Ishikawa (cell line): Measurements from ENCODE around the gene ACVR1C.

Source experiments
- CEBPB ChIP-seq: IDR thresholded peaks from 2 replicates; pipeline ENCODE4 v1.6.1; 2012
- CREB1 ChIP-seq: IDR thresholded peaks from 2 replicates; pipeline ENCODE4 v1.6.1; 2012; ENCODE audit warnings: low read depth
- EGR1 ChIP-seq: IDR thresholded peaks from 2 replicates; pipeline ENCODE4 v1.6.1; 2012
- EP300 ChIP-seq: IDR thresholded peaks from 2 replicates; pipeline ENCODE4 v1.6.1; 2012; ENCODE audit warnings: borderline replicate concordance
- FOXM1 ChIP-seq: IDR thresholded peaks from 2 replicates; pipeline ENCODE4 v1.6.1; 2012; ENCODE audit warnings: low read depth, borderline replicate concordance
- NFIC ChIP-seq: IDR thresholded peaks from 2 replicates; pipeline ENCODE4 v1.6.1; 2012
- RAD21 ChIP-seq: IDR thresholded peaks from 2 replicates; pipeline ENCODE4 v1.6.1; 2012; ENCODE audit warnings: low read depth
- TAF1 ChIP-seq: IDR thresholded peaks from 2 replicates; pipeline ENCODE4 v1.6.1; 2012; ENCODE audit warnings: low read depth, mild to moderate bottlenecking
- TCF12 ChIP-seq: IDR thresholded peaks from 2 replicates; pipeline ENCODE4 v1.6.1; 2012; ENCODE audit warnings: low read depth
- TEAD4 ChIP-seq: IDR thresholded peaks from 2 replicates; pipeline ENCODE4 v1.6.1; 2012
- YY1 ChIP-seq: IDR thresholded peaks from 2 replicates; pipeline ENCODE4 v1.6.1; 2012; ENCODE audit warnings: low read depth
- ZBTB7A ChIP-seq: IDR thresholded peaks from 2 replicates; pipeline ENCODE4 v1.6.1; 2012; ENCODE audit warnings: low read depth
- TF ChIP-seq, protein P1 (sequence below): IDR thresholded peaks from 2 replicates; pipeline ENCODE4 v1.6.1; 2012; ENCODE audit warnings: low read depth, mild to moderate bottlenecking
- TF ChIP-seq, protein P2 (sequence below): IDR thresholded peaks from 2 replicates; pipeline ENCODE4 v1.6.1; 2012
- TF ChIP-seq, protein P3 (sequence below): IDR thresholded peaks from 2 replicates; pipeline ENCODE4 v1.6.1; 2012

ACVR1C gene

DNA sequence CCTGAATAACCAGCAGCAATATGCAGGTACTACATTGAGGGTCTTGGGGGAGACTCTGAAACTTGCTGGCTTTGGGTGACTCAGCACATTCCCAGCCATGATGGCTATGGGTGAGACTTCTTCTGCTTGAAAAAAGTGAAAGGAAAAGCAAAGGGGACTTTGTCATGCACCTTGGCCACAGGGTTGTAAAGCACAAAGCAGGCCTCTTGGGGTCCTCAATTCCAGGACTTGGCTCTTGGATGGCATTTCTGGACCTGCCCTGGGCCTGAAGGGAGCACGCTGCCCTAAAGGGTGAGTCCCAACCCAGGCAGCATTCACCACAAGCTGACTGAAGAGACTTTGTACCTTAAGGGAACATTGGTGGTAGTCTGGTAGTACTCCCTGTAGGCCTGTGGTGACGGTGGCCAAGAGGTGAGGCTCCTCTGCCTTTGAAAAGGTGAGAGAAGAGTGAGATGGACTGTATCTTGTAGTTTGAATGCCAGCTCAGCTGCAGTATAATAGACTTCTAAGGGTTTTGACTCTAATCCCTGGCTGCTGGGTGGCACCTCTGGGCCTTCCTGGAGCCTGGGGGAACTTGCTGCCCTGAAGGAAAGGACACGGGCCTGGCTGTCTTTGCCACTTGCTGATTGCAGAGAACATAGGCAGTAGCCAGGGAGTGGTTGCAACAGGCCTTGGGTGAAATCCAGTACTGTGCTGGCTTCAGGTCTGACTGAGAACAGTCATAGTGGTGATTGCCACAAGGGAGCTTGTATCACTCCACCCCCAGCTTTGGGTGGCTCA is 148.3 kb downstream of the ACVR1C start:
- TF ChIP-seq CEBPB (no peak), RAD21 (no peak), TEAD4 (no peak), EP300 (no peak), TCF12 (no peak), FOXM1 (no peak), TAF1 (no peak), ZBTB7A (no peak), YY1 (no peak)
- TF ChIP-seq, protein P1, sequence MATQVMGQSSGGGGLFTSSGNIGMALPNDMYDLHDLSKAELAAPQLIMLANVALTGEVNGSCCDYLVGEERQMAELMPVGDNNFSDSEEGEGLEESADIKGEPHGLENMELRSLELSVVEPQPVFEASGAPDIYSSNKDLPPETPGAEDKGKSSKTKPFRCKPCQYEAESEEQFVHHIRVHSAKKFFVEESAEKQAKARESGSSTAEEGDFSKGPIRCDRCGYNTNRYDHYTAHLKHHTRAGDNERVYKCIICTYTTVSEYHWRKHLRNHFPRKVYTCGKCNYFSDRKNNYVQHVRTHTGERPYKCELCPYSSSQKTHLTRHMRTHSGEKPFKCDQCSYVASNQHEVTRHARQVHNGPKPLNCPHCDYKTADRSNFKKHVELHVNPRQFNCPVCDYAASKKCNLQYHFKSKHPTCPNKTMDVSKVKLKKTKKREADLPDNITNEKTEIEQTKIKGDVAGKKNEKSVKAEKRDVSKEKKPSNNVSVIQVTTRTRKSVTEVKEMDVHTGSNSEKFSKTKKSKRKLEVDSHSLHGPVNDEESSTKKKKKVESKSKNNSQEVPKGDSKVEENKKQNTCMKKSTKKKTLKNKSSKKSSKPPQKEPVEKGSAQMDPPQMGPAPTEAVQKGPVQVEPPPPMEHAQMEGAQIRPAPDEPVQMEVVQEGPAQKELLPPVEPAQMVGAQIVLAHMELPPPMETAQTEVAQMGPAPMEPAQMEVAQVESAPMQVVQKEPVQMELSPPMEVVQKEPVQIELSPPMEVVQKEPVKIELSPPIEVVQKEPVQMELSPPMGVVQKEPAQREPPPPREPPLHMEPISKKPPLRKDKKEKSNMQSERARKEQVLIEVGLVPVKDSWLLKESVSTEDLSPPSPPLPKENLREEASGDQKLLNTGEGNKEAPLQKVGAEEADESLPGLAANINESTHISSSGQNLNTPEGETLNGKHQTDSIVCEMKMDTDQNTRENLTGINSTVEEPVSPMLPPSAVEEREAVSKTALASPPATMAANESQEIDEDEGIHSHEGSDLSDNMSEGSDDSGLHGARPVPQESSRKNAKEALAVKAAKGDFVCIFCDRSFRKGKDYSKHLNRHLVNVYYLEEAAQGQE, result no peak
- TF ChIP-seq, protein P2, sequence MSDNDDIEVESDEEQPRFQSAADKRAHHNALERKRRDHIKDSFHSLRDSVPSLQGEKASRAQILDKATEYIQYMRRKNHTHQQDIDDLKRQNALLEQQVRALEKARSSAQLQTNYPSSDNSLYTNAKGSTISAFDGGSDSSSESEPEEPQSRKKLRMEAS, result no peak

DNA sequence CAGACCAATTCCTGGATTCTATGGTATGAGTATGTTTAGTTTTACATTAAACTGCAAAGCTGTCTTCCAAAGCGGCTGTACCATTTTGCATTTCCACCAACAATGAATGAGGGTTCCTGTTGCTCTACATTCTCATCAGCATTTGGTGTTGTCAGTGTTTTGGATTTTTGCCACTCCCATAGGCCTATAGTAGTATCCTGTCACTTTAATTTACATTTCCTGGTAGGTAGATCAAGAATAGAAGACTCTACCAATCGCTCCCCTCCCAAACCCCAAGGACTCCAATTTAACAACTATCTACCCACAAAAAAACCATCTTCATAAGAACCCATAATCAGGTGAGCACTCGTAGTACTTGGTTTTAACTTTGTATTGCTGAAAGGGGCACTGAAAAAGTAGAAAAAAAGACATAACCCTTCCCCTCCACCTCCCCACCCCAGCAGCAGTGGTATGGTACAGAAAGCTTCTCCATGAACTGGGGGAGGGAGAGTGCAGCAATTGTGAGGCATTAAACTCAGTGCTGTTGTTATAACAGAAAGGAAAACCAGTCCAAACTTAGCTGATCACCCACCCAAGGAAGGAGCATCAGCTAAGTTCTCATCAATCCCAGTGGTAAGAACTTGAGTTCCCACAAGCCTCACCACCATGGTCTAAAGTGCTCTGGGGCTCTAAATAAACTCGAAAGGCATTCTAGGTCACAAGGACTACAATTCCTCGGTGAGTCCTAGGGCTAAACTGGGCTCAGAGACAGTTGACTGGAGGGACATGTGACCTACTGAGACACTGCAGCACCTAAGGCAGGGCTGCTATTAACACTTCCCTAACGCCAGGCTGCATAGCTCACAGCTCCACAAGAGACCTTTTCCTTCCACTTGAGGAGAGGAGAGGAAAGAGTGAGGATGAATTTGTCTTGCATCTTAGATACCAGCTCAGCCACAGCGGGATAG is 149.3 kb downstream of the ACVR1C start:
- TF ChIP-seq ZBTB7A (no peak), CREB1 (no peak), TEAD4 (no peak), RAD21 (no peak), TCF12 (no peak), NFIC (no peak)

DNA sequence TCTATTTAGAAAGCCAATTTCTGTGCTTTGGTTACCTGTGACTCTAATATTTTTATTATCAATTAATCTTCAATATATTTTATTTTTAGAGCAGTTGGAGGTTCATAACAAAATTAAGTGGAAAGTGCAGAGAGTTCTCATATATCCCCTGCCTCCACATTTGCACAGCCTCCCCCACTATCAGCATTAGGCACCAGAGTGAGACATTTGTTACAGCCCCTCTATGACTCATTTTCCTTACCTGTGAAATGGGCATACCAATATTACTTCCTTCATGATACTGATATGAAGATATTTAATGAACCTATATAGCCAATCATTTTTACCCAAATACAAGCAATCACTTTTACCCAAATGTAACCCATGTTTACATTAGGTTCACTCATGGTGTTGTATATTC is 150.7 kb downstream of the ACVR1C start:
- TF ChIP-seq EGR1, result no peak
- TF ChIP-seq TAF1, result no peak
- TF ChIP-seq ZBTB7A, result no peak
- TF ChIP-seq, protein P1, result no peak
- TF ChIP-seq CREB1, result no peak
- TF ChIP-seq, protein P2, result no peak
- TF ChIP-seq TCF12, result no peak
- TF ChIP-seq, protein P3, sequence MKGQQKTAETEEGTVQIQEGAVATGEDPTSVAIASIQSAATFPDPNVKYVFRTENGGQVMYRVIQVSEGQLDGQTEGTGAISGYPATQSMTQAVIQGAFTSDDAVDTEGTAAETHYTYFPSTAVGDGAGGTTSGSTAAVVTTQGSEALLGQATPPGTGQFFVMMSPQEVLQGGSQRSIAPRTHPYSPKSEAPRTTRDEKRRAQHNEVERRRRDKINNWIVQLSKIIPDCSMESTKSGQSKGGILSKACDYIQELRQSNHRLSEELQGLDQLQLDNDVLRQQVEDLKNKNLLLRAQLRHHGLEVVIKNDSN, result no peak
- no peak for TF ChIP-seq RAD21
- TF ChIP-seq EP300, result no peak
- TF ChIP-seq TEAD4, result no peak
- no peak for TF ChIP-seq CEBPB
- no peak for TF ChIP-seq YY1
- no peak for TF ChIP-seq NFIC

DNA sequence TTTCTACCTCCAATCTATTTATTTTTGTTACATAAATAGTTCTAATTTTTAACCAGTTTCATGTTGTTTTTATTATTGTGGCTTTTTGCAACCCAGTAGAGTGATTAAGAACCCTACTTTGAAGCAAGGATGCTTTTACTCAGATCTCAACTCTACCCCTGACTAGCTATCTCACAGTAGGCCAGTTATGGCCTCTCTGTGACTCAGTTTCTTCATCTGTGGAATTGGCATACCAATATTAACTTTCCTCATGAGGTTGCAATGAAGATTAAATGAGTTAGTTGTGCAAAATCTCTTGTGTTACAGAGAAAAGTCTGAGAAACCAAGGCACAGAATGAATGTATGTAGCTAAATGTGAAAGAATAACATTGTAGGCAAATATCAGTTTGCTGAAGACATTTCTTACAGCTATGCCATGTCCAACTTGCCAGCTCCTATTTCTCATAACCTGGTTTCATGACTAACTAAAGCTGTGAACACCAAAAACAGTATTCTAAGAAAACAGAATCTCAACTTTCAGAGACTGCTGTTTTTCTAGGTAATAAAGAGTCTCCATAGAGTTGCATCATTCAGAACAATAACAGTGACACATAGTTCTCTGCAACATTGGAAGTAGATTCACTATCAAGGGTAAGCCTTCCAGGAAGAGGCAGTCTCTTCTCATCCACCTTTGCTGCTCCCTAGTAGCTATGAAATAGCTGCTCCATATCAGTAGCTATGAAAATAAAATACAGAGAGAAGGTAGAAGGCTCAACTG is 151.5 kb downstream of the ACVR1C start:
- TF ChIP-seq EP300 (no peak), NFIC (no peak), TAF1 (no peak), TCF12 (no peak), EGR1 (no peak), CEBPB (no peak), YY1 (no peak), CREB1 (no peak), RAD21 (no peak)
